Memory B cell (primary cell): ENCODE data around the gene SEMA4B.

ENCODE experiments used
- ATAC-seq: fragments of 150-1000 bp; cut with Tn5 transposase; 2 replicates; pipeline ENCODE4 v1.10.0; 2021; ENCODE audit warnings: low read depth, mild to moderate bottlenecking, moderate library complexity
- DNase-seq, 2 donors: peaks; one replicate each; pipeline ENCODE4 v3.0.0; 2022; ENCODE audit warnings: low spot score in 2 of 2
- H3K27ac Mint-ChIP-seq: one replicate; pipeline ENCODE4 v1.8.0; 2022; ENCODE audit warnings: mild to moderate bottlenecking, moderate library complexity, mixed read lengths
- H3K27me3 Mint-ChIP-seq: one replicate; pipeline ENCODE4 v1.8.0; 2022; ENCODE audit warnings: mixed read lengths
- H3K36me3 Mint-ChIP-seq: one replicate; pipeline ENCODE4 v1.8.0; 2022; ENCODE audit warnings: mild to moderate bottlenecking, mixed read lengths
- H3K4me1 Mint-ChIP-seq: one replicate; pipeline ENCODE4 v1.8.0; 2022; ENCODE audit warnings: mixed read lengths
- H3K4me3 Mint-ChIP-seq: one replicate; pipeline ENCODE4 v1.8.0; 2022; ENCODE audit warnings: mild to moderate bottlenecking, moderate library complexity, mixed read lengths
- H3K9me3 Mint-ChIP-seq: one replicate; pipeline ENCODE4 v1.8.0; 2022; ENCODE audit warnings: mixed read lengths

SEMA4B gene

GRCh38 chr15:90231028-90232017, 30.2 kb downstream of the SEMA4B start:
- DNase-seq (peak; percentile 65 to 69), ATAC-seq (peak; percentile 63)
- Mint-ChIP-seq H3K27ac (peak overlapping the region; percentile 95), H3K4me1 (peaks cover 38% of the 10 kb centered on the region), H3K36me3 (peaks cover 6% of the 10 kb centered on the region), H3K4me3 (peak overlapping the region; percentile 89), H3K9me3 (no peaks in the 10 kb centered on the region), H3K27me3 (no peaks in the 10 kb centered on the region)

- H3K36me3 Mint-ChIP-seq: peaks cover 10% of the 10 kb centered on the region
- no peak for ATAC-seq
- no peak for DNase-seq
- H3K27ac Mint-ChIP-seq: peak overlapping the region; percentile 95
- H3K27me3 Mint-ChIP-seq: no peaks in the 10 kb centered on the region
- H3K4me1 Mint-ChIP-seq: peaks cover 38% of the 10 kb centered on the region
- H3K4me3 Mint-ChIP-seq: peak overlapping the region; percentile 89
- no peaks in the 10 kb centered on the region for H3K9me3 Mint-ChIP-seq
Measured at GRCh38 chr15:90232196-90232595, 31.1 kb downstream of the SEMA4B start.

DNA sequence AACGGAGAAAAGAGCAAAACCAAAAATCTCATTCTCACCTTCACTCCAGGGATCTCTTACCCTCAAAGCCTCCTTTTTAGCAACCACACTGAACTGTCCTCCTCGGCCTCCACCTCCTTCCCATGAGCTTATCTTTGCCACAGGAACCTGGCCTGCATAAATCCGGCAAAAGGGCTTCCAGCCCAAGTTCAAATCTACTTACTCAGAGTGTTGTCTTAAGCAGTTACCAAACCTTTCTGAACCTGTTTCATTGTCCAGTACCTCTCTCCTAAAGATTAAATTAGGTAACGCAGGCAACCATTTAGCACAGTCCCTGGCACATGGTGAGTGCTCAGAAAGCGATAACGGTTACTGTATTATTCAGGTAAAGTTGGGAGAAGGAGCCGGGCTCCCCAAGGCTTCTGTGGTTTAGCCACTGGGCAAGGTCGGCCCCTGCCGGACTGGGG, 31.8 kb downstream of the SEMA4B start:
- ATAC-seq (no peak), DNase-seq (no peak)
- Mint-ChIP-seq H3K4me3 (peak overlapping the region; percentile 89), H3K36me3 (peaks cover 10% of the 10 kb centered on the region), H3K27me3 (no peaks in the 10 kb centered on the region), H3K4me1 (peaks cover 38% of the 10 kb centered on the region), H3K27ac (peak overlapping the region; percentile 95), H3K9me3 (no peaks in the 10 kb centered on the region)

DNA sequence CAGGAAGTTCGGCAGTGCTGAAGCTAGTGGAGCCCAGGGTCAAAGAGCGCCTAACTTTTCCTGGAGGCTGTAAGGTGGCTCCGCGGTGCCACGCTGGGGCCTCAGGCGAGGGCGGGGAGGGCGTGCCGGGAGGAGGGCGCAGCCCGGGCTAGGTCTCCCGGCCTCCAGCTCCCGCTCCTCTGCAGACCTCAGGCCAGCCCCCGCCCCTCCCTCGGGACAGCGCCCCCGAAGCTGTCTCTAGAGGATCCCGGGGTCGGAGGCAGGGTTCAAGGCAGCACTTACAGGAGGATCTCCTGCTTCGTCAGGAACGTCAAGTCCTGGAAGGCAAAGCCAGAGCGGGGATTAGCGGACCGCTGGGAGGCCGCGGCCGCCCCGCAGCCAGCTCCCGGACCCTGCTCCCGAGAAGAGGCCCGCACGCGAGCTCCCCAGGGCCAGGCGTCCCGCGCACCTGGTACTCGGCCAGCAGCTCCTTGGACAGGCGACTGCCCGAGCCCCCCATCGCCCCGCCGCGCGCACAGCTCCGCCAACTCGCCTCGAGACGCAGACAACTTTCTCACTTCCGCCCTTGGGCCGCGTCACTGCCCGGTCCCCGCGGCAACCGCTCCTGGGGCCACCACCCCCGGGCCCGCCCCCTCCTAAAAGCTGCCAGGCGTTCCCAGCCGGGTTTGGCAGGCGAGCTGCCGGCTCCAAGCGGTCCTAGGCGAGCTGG, 32.4 kb downstream of the SEMA4B start, which contains the start of gene CIB1:
Gene CIB1 (minus strand): TSS at position 555 of the 709 bp plus-strand sequence. CDS start 56 bp downstream, at position 499.
- no peaks in the 10 kb centered on the region for H3K27me3 Mint-ChIP-seq
- DNase-seq (peak; percentile 91 to 94), ATAC-seq (peak; percentile 73)
- H3K27ac Mint-ChIP-seq: peak within 1 kb of the TSS; percentile 95
- peak within 1 kb of the TSS; percentile 89 for H3K4me3 Mint-ChIP-seq
- peaks cover 13% of the 10 kb centered on the region for H3K36me3 Mint-ChIP-seq
- peaks cover 38% of the 10 kb centered on the region for H3K4me1 Mint-ChIP-seq
- H3K9me3 Mint-ChIP-seq: no peaks in the 10 kb centered on the region

DNA sequence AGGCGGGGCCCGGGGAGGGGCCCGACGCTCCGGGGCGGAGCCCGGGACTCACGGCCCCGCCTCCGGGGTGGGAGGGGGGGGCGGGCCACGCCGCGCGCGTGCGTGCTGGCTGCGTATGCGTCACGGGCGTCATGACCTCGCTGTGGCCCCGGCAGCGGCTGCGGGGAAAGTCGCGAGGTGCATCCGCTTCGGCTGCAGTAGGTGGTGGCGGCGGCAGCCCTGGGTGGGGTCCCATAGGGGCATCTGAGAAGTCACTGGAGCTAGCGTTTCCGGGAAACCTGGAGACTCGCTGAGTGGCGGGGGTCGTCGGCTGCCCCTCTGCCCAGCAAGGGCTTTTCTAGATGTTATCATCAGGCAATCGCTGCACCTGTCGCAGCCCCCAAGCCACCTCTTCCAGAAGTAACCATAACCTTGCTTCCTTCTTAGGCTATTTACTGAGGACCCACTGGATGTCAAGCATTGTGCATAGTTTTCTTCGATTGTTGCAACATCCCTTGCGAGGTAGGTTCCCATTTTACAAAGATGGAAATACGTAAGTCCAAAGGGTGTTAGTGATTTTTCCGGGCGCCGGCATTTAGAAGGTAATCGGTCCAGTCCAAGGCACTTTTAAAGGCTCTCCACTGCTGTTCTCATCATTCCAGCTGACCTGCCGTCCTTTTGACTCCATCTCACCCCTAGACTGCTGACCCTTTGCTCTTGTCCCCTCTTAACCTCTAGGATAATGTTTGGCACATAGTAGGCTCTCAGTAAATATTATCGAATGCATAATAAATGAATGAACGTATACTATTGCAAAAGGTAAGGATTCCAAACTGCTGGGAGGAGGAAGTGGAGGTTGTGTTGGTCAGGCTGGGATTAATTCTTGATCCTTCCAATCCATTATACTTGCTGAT, 33.2 kb downstream of the SEMA4B start, which contains the start of gene GDPGP1:
Gene GDPGP1 (plus strand): TSS at position 114 of the 893 bp plus-strand sequence. CDS start 6,700 bp downstream, outside the sequence.
- H3K27me3 Mint-ChIP-seq: no peaks in the 10 kb centered on the region
- H3K9me3 Mint-ChIP-seq: no peaks in the 10 kb centered on the region
- peak within 1 kb of the TSS; percentile 89 for H3K4me3 Mint-ChIP-seq
- DNase-seq: no peak
- peak; percentile 62 for ATAC-seq
- peaks cover 14% of the 10 kb centered on the region for H3K36me3 Mint-ChIP-seq
- H3K4me1 Mint-ChIP-seq: peaks cover 34% of the 10 kb centered on the region
- peak within 1 kb of the TSS; percentile 95 for H3K27ac Mint-ChIP-seq

DNA sequence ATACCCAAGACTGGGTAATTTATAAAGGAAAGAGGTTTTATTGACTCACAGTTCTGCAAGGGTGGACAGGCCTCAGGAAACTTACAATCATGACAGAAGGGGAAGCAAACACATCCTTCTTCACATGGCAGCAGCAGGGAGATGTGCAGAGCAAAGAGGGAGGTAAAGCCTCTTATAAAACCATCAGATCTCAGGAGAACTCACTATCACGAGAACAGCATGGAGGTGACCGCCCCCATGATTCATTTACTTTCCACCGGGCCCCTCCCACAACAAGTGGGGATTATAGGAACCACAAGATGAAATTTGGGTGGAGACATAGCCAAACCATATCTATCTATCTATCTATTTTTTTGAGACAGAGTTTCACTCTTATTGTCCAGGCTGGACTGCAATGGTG, 38.2 kb downstream of the SEMA4B start:
- no peaks in the 10 kb centered on the region for H3K9me3 Mint-ChIP-seq
- no peaks in the 10 kb centered on the region for H3K27me3 Mint-ChIP-seq
- H3K4me3 Mint-ChIP-seq: no peak overlapping the region
- ATAC-seq: no peak
- H3K36me3 Mint-ChIP-seq: peaks cover 13% of the 10 kb centered on the region
- H3K27ac Mint-ChIP-seq: no peak overlapping the region
- no peak for DNase-seq
- H3K4me1 Mint-ChIP-seq: peaks cover 9% of the 10 kb centered on the region

GRCh38 chr15:90240856-90241255, 39.7 kb downstream of the SEMA4B start:
- Mint-ChIP-seq H3K36me3 (peaks cover 13% of the 10 kb centered on the region), H3K4me3 (no peak overlapping the region), H3K27ac (no peak overlapping the region), H3K4me1 (peaks cover 2% of the 10 kb centered on the region), H3K27me3 (no peaks in the 10 kb centered on the region), H3K9me3 (no peaks in the 10 kb centered on the region)
- no peak for DNase-seq
- ATAC-seq: no peak

DNA sequence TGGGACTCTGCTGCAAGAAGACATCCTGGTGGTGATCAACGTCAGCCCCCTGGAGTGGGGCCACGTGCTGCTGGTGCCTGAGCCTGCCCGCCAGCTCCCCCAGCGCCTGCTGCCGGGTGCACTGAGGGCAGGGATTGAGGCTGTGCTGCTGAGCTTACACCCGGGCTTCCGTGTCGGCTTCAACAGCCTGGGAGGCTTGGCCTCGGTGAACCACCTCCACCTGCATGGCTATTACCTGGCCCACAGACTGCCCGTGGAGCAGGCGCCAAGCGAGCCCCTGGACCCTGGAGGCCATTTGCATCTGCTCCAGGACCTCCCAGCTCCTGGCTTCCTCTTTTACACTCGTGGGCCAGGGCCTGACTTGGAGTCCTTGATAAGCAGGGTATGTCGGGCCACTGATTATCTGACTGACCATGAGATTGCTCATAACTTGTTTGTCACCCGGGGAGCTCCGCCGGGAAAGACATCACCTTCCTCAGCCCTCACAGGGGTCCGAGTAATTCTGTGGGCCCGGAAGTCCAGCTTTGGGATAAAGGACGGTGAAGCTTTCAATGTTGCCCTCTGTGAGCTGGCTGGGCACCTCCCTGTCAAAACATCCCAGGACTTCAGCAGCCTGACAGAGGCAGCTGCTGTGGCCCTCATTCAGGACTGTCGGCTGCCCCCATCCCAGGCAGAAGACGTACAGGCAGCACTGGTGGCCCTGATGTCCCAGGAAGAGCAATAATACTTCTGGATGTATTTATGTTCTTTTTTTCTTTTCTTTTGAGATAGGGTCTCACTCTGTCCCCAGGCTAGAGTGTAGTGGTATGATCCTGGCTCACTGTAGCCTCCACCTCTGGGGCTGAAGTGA, 40.4 kb downstream of the SEMA4B start:
- no peak for DNase-seq
- peaks cover 11% of the 10 kb centered on the region for H3K36me3 Mint-ChIP-seq
- H3K4me1 Mint-ChIP-seq: peaks cover 2% of the 10 kb centered on the region
- no peak overlapping the region for H3K27ac Mint-ChIP-seq
- H3K4me3 Mint-ChIP-seq: no peak overlapping the region
- no peak for ATAC-seq
- no peaks in the 10 kb centered on the region for H3K27me3 Mint-ChIP-seq
- no peaks in the 10 kb centered on the region for H3K9me3 Mint-ChIP-seq

DNA sequence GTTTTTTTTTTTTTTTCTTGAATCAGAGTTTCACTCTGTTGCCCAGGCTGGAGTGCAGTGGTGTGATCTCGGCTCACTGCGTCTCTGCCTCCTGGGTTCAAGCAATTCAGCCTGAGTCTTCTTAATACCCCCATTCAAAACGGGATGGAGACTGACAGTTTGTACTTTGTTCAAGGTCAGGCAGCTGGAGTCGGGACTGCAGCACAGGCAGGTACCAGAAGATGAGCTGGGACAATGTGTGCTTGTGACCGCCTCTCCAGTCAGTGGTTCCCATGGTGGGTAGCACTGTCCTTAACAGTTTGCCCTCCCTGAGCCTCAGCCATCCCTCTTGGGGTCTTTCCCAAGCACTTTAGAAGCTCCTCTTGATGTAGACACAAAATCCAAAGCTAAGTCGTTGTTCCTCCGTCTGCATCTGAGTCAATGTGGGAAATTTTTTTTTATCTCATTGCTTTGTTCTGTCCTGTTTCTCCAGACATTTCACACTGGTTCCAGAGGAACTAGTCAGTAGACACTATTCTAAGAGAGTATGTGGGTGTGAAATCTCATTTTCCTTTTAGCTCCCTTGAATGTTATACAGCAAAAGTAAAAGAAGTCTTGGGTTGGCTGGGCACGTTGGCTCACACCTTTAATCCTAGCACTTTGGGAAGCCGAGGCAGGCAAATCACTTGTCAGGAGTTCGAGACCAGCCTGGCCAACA, 43.0 kb downstream of the SEMA4B start:
- no peak overlapping the region for H3K27ac Mint-ChIP-seq
- no peak for DNase-seq
- no peak overlapping the region for H3K4me3 Mint-ChIP-seq
- H3K27me3 Mint-ChIP-seq: no peaks in the 10 kb centered on the region
- peaks cover 6% of the 10 kb centered on the region for H3K4me1 Mint-ChIP-seq
- H3K9me3 Mint-ChIP-seq: no peaks in the 10 kb centered on the region
- peaks cover 4% of the 10 kb centered on the region for H3K36me3 Mint-ChIP-seq
- no peak for ATAC-seq

DNA sequence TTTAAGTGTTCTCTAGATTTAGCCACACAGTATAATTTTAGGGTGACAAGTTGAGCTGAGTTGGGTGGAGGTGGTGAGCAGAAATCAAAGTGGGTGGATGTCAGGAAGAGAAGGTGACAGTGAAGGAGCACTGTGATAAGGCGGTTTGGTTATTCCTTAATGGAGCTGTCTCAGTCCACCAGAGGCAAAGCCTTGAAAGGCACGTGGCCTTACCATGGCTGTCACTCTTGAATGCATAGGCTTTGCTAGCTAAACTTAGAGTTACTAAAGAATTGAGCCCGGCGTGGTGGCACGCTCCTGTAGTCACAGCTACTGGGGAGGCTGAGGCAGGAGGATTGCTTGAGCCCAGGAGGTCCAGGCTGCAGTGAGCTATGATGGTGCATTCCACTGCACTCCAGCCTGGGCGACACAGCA, 47.7 kb downstream of the SEMA4B start:
- no peak for ATAC-seq

GRCh38 chr15:90249203-90249863, 48.2 kb downstream of the SEMA4B start, which contains the start of gene TTLL13:
Gene TTLL13, plus strand, starts transcription at chr15:90249556. Its CDS starts 1,075 bp downstream, at chr15:90250631.
- peak; percentile 54 for ATAC-seq
- no peaks in the 10 kb centered on the region for H3K27me3 Mint-ChIP-seq
- H3K4me3 Mint-ChIP-seq: peak within 1 kb of the TSS; percentile 72
- H3K27ac Mint-ChIP-seq: peak within 1 kb of the TSS; percentile 20
- H3K36me3 Mint-ChIP-seq: no peaks in the 10 kb centered on the region
- DNase-seq: peak in 1 of 2 donors; percentile 27
- H3K9me3 Mint-ChIP-seq: no peaks in the 10 kb centered on the region
- peaks cover 11% of the 10 kb centered on the region for H3K4me1 Mint-ChIP-seq

More for the DNA sequence above, 47.7 kb downstream of the SEMA4B start:
- Mint-ChIP-seq H3K27ac (peak overlapping the region; percentile 20), H3K4me3 (peak overlapping the region; percentile 72), H3K36me3 (no peaks in the 10 kb centered on the region), H3K9me3 (no peaks in the 10 kb centered on the region), H3K4me1 (peaks cover 11% of the 10 kb centered on the region), H3K27me3 (no peaks in the 10 kb centered on the region)
- DNase-seq: no peak

- Mint-ChIP-seq H3K9me3 (no peaks in the 10 kb centered on the region), H3K27ac (no peak overlapping the region), H3K4me3 (no peak overlapping the region), H3K4me1 (no peaks in the 10 kb centered on the region), H3K36me3 (peaks cover 2% of the 10 kb centered on the region), H3K27me3 (peaks cover 7% of the 10 kb centered on the region)
- DNase-seq (no peak), ATAC-seq (no peak)
Measured at GRCh38 chr15:90257776-90258175, 56.6 kb downstream of the SEMA4B start.
